GM12864 (cell line): ENCODE measurements around the gene C1orf159.

Experiments used
- DNase-seq: peaks from one replicate; pipeline ENCODE4 v3.0.0-alpha.2; 2011; ENCODE audit warnings: low read depth
- H3K4me3 ChIP-seq: 2 replicates; pipeline ENCODE4 v1.5.1; 2011; ENCODE audit warnings: mild to moderate bottlenecking, low read depth, low read length, control low read depth
- TF ChIP-seq, protein P1 (sequence below): IDR thresholded peaks from 2 replicates; pipeline ENCODE4 v1.5.1; 2011; ENCODE audit warnings: low read depth, mild to moderate bottlenecking, moderate library complexity, low read length, control low read depth, inconsistent platforms; ENCODE audit errors: missing control alignments

The C1orf159 gene

DNA sequence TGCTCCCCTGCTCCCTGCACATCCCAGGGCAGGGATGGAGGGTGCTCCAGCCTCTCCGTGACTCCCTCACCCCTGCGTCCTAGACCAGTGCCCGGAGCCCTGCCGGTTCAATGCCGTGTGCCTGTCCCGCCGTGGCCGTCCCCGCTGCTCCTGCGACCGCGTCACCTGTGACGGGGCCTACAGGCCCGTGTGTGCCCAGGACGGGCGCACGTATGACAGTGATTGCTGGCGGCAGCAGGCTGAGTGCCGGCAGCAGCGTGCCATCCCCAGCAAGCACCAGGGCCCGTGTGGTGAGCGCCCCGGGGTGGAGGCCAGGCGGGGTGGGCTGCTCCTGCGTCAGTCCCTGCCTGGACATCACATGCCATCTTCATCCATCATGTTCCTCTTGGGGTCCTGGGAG, 74.0 kb downstream of the C1orf159 start:
- DNase-seq, result no peak
- H3K4me3 ChIP-seq, result no peak overlapping the region
- TF ChIP-seq, protein P1, sequence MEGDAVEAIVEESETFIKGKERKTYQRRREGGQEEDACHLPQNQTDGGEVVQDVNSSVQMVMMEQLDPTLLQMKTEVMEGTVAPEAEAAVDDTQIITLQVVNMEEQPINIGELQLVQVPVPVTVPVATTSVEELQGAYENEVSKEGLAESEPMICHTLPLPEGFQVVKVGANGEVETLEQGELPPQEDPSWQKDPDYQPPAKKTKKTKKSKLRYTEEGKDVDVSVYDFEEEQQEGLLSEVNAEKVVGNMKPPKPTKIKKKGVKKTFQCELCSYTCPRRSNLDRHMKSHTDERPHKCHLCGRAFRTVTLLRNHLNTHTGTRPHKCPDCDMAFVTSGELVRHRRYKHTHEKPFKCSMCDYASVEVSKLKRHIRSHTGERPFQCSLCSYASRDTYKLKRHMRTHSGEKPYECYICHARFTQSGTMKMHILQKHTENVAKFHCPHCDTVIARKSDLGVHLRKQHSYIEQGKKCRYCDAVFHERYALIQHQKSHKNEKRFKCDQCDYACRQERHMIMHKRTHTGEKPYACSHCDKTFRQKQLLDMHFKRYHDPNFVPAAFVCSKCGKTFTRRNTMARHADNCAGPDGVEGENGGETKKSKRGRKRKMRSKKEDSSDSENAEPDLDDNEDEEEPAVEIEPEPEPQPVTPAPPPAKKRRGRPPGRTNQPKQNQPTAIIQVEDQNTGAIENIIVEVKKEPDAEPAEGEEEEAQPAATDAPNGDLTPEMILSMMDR, result no peak

DNA sequence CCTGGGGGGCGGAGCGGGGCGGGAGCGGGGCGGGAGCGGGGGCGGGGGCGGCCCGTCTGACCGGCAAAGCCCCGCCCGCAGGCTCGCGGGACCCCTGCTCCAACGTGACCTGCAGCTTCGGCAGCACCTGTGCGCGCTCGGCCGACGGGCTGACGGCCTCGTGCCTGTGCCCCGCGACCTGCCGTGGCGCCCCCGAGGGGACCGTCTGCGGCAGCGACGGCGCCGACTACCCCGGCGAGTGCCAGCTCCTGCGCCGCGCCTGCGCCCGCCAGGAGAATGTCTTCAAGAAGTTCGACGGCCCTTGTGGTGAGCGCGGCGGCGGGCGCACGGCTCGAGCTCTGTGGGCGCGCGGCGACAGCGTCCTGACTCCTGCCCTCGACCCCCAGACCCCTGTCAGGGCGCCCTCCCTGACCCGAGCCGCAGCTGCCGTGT, 74.8 kb downstream of the C1orf159 start:
- DNase-seq, result no peak
- H3K4me3 ChIP-seq, result no peak overlapping the region

DNA sequence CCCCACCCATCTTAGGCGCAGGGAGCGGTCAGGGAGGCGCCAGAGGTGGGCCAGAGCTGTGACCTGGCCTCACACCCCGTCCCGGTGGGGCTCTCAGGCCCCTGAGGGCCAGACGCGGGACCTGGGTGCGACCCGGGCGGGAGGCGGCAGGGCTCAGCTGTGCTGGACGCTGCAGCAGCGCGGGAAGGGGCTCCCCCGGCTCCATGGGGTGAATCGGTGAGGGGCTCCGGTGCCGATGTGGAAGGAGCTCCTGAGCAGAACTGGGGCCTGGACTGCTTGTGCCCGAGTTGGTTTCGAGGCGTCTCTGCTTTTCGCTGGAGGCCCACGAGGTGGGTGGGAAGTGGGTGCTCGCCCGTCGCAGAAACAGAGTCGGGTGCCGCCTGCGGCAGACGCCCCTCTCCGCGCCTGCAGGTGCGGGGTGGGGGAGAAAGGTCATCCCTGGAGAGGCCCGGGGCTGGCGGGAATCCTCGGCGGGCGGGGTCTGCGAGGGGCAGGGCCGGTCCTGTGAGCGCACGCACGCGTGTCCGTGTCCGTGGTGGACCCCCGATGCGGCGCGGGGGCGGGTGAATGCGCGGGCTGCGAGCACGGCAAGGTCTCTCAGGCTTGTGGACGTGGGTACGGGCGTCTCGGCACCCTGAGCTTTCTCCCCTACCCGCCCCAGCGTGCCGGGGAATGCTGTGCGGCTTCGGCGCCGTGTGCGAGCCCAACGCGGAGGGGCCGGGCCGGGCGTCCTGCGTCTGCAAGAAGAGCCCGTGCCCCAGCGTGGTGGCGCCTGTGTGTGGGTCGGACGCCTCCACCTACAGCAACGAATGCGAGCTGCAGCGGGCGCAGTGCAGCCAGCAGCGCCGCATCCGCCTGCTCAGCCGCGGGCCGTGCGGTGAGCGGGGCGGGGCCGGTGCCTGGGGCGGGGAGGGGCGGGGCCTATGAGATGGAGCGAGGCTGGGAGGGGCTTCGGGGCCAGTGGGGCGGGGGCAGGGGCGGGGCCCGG, 75.6 kb downstream of the C1orf159 start:
- DNase-seq, result no peak
- TF ChIP-seq, protein P1, result no peak
- H3K4me3 ChIP-seq, result peak overlapping the region; percentile 50

More for the DNA sequence above, 74.8 kb downstream of the C1orf159 start:
- TF ChIP-seq, protein P1, result no peak

DNA sequence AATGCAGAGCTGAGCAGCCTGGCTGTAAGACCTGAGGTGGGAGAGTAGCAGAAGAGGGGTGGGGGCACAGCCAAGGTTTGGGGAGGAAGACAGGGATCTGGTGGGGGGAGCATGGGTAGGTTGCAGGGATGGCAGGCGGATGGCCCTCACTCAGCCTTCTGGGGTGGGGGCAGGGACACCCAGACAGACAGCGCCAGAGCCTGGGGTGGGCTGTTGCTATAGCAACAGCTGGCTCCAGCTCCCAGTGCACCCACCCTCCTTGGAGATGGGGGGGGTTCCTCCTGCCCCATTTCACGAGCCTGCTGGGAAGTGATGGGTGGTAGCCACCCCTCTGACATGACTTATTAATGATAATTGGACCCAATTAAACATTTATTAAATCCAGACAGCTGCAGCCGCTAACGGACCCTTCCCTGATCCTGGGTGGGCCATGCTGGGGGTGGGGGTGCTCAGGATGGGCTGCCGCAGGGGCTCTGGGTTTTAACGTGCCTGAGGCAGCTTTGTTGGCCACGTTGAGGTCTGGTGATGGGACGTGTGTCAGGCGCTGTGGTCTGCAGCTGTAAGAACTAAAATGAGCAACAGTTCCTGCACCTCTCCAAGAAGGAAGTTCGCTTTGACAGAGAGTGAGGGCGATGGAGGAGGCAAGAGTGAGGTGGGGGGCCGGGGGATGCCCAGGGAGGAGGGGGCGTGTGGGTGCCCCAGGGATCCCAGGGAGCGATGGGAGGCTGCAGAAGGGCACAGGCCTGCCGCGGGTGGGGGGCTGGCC, 76.6 kb downstream of the C1orf159 start:
- no peak overlapping the region; the same call in 1 of the 2 replicates for H3K4me3 ChIP-seq
- no peak for DNase-seq

DNA sequence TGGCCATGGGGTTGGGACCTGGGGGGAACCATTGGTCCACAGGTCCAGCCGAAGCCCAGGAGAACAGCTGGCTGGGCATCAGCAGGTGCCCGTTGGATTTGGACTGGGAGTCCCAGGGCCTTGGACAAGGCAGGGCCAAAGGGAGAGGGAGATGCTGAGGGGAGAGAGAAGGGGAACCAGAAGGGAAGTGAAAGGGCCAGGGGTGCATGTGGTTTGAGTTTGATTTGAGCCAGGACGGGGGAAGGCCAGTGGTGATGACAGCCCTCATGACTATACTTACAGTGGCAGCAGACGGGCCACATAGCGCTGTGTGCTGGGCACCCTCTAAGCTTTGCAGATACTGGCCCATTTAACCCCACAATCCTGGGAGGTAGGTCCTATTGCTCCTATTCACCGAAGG, 77.2 kb downstream of the C1orf159 start:
- no peak overlapping the region for H3K4me3 ChIP-seq
- TF ChIP-seq, protein P1, result no peak
- peak; percentile 59 for DNase-seq

More for the DNA sequence above, 76.6 kb downstream of the C1orf159 start:
- TF ChIP-seq, protein P1, result no peak

DNA sequence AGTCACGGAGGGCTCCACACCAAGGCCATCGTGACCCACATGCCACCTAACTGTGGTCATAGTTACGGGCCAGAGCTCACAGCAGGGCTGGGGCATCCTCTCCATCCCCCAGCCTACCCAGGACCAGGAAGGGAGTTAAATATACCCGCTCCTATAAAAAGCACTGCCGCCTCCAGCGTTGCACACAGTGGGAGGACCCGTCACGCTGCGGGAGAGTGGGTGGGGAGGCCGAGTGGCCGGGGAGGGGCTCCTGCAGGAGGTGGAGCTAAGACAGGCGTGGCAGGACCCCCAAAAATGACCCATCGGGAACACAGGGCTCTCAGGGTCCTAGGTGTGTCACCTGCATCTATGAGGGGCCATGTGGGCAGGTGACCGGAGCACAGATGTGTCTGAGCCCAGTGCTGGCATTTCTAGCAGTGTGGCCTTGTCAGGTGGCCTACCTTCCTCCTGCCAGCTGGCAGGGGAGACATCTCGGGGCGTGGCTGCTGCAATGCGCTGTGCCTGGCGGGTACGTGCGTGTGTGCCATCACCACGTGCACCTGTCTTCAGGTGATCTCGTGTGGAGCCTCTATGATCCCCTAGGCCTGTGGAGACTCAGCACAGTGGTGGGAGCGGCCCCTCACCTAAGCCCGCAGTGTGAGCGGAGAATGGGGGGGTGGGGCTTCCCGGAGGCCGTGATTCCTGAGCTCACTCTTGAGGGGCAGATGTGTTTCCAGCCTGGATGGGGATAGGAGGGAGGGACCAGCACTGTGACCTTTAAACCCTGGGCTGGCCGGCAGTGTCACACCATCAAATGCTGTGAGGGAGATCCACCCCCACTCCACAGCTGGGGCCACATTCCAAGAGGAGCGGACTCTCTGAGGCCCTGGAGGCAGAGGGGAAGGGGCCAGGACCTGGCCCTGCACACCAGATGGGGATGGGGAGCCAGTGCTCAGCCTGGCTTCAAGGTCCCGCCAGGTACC, 78.2 kb downstream of the C1orf159 start:
- no peak for DNase-seq
- H3K4me3 ChIP-seq, result no peak overlapping the region
- TF ChIP-seq, protein P1, result no peak
